ENCODE results near the gene GTF2H2C. TPM values are rescaled to one million over a fixed set of nuclear protein-coding genes. Genes with fewer than 3 reads are reported as not detected.

The GTF2H2C gene
- 40.4 and 55.5 TPM in 2 replicates for total RNA-seq

DNA sequence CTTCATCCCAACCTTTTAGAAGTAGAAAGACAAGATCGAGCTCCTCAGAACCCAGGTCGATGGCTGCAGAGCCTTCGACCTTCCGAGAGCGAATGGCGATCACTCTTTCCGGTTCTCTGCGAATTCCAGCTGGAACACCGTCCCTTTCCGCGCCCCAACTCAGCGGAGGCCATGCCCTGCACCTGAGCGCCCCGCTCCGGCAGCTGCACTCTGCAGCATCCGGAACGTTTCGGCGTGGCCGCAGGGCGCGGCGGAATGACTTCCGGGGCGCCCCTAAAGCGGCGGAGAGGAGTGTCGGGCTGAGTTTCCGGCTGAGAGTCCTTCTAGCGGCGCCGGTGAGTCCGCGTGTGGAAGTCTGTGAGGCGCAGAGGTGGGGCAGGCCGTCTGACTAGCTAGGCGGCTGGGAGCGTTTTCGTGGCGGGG is at the start of gene GTF2H2C:
GTF2H2C (plus strand) TSS at position 284 of the 423 bp plus-strand sequence. CDS start 4,942 bp downstream, outside the sequence.

Small RNAs within 50 kb of the gene (small RNA-seq; reads per million reads assigned to genes)
- not detected for gene RNU6-724P

Other genes with a start within 250 kb of the GTF2H2C start
- gene CCDC125, start 227.4 kb upstream of the GTF2H2C start, total RNA-seq, result 3.3 and 3.7 TPM in 2 replicates
- gene AK6, start 190.7 kb upstream of the GTF2H2C start, total RNA-seq, result 25.7 and 32.8 TPM in 2 replicates
- gene TAF9, start 190.7 kb upstream of the GTF2H2C start, total RNA-seq, result 90.7 and 97.4 TPM in 2 replicates
- 15.8 and 16.8 TPM in 2 replicates for gene RAD17, start 190.4 kb upstream of the GTF2H2C start, total RNA-seq
- gene MARVELD2, start 145.1 kb upstream of the GTF2H2C start, total RNA-seq, result under 0.01 and 2.0 TPM in 2 replicates
- 5.5 and 7.3 TPM in 2 replicates for gene OCLN, start 67.4 kb upstream of the GTF2H2C start, total RNA-seq